ENCODE measurements around the gene CALML5.

CALML5 gene, protein sequence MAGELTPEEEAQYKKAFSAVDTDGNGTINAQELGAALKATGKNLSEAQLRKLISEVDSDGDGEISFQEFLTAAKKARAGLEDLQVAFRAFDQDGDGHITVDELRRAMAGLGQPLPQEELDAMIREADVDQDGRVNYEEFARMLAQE

DNA sequence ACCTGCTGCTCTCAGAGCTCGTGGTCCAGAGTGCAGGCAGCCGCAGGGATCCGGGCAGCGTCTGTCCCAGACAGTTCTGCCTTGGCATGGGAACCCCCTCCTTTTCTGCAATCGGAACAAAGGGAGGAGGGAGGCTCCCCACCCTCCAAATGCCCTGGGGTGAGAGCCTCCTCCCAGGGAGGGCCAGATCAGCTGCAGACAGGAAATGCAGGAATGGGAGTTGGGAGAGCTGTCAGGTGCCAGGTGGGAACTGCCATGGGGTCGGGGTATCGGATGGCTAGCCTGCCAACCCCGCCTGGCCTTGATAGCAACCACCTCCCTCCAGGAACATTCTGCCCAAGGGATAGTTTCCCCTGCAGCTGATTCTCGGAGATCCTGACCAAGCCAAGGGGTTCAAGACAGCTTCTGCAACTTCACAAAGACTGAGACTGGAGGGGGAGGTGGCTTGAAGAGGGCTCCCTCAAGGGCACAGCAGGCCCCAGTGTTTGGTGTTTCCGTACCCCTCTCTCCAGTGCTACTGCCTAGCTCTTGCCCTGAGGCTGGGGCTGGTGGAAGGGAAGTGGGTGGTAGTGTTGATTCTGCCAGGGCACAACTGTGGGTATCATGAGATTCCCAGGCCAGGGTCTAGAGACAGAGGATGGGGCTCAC lies at the start of gene CALML5:
Gene CALML5, minus strand, starts transcription at position 78 of the 648 bp plus-strand sequence. CDS start 132 bp downstream, outside the sequence.
- no peak for DNase-seq (ENCODE audit: low read depth)

DNA sequence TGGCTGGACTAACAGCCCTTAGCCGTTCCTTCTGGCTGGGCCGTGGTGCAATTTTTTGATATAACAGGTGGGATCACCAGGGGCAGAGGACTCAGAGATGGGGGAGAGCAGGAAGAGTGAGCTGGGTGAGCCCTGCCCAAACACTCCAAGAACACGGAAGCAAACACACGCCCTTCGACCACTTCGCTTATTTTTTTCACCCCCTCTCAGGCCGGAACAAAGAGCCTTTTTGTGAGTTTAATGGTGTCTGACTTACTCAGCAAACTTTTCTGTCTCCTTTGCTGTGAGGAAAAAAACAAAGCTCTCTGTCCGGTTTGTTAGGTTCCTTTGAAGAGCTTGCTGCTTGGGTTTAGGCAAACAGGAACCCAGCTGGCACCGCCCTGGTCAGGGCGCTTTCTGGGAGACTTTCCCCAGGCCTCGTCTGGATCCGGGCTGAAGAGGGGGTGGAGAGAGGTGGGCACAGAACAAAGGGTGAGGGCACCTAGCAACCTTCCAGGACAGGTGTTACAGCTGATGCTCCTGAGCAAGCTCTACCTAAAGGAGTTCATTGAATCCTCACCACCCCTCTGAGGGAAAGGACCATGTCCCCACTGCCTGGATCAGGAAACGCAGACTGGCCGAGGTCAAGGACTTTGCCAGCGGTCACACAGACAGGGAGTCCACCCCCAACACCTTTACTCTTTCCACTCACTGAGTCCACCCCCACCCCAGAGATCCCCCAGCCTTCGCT lies 48.7 kb upstream of the CALML5 start:
- no peak for DNase-seq (ENCODE audit: low read depth)

DNA sequence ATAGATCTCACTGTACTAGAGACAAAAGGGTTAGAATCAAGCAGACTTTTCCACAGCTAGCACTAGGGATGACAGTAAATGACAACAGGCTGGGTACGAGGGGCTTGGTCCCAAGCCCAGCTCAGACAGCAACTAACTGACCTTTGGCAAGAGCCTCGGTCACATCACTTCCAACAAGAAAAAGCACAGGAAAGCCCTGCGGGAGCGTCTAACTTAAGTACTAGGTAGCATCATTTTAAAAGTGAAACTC lies 48.2 kb upstream of the CALML5 start:
- no peak for DNase-seq (ENCODE audit: low read depth)

DNA sequence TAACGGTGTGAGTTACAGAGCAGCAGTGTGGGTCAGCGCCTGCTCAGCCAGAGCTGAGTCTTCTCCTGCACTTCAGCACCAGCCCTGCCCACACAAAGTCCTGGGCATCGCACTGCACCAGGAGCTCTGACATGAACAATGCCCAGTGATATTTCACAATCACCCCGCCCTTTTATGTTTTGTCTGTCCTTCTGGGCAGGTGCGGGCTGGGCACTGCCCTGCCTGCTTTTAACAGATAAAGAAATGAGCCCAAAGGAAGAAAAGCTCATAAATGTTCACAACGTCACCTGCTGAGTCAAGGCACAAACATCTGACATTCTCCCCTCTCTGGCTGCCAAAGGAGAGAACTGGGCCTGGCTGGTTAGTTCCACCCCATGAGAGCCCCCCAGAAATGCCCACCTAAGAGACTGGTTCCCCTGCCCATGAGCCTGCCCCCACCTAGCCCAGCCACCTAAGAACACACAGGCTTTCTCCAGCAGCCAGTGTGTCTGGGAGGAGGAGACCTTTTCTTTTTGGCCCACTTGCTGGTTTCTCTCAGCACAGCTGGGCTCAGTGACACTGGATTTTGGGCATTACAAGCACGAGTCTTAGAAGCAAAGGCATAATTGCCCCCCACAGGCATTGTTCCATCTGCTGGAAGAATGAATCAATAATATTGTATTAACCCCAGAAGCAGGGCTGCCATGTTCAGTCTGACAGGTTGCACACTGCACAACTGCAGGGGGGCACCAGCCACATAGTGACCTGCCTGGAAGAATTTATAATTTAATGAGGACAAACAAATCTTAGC lies 47.7 kb upstream of the CALML5 start:
- no peak for DNase-seq (ENCODE audit: low read depth)

DNA sequence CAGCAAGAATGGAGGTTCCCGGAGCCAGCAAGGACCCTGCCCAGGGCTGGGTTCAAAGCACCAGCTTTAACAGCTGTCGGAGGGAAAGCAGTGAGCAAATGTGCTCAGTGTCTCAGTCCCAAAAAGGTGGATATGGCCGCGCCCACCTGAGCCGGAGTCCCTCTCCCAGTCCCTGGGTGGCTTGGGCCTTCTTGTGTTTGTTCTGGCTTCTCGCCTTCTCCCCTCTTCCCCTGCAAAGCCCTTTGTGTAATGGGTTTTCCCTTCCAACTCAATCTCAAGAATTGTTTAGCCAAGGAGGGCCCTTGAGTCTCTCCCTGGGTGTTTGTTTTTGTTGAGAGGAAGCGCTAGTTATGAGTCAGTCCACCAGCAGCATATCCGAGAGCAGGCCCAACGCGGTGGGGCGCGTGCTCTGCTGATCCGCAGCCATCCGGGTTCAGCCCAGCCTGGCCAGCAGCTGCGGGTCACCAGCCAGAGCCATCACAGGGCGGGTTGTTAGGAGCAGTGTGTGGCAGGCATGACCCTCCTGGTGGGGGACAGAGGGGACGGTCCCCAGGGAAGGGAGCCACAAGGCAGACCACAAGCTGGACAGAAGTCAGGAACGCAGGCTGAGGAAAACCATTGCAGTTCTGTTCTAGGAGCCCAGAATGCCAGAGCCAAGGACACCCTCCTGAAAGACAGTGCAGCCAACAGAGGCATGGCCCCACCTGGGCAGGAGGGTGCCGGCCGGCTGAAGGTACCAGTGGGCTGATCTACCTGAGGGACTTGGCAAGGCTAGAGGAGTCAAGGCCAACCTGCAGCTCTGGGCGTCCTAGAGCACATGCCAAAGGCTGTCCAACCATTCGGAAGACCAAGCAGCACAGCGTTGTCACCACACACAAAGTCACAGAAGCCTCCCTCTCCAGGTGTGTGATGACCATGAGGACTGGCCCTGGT lies 46.7 kb upstream of the CALML5 start:
- no peak for DNase-seq (ENCODE audit: low read depth)

DNA sequence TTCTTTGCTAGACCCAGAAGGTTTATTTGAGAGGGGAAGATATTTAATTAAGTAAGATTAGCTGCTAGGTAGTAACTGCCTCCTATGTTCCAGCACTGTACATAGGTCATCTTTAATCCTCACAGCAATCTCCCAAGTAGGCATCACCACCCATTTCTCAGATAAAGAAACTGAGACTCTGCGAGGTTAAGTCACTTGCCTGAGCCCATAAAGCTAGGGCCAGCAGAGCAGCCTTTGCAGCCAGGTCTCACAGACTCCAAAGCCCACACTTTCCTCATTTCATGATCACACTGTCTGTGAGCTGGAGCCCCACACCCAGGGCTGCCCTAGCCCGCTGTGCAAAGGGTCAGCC lies 46.0 kb upstream of the CALML5 start:
- DNase-seq (ENCODE audit: low read depth), result no peak

DNA sequence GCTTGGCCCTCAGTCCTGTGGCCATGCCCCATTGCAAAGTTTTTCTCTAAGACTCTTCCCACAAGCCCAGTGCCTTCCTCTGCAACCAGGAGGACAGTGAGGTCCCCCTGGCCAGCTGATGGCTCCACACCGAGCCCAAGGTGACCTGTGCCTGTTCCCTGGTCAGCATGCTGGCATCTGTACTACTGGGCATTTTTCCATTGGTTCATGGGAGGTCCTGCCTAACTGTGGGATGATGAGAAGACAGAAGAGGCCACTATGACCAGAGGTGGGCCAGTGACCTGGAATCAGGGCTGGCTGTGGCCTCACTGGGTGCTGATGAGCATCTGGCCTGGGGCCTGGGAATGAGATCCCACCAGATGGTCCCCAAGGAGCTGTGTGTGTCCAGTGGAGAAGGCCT lies 45.6 kb upstream of the CALML5 start:
- no peak for DNase-seq (ENCODE audit: low read depth)

DNA sequence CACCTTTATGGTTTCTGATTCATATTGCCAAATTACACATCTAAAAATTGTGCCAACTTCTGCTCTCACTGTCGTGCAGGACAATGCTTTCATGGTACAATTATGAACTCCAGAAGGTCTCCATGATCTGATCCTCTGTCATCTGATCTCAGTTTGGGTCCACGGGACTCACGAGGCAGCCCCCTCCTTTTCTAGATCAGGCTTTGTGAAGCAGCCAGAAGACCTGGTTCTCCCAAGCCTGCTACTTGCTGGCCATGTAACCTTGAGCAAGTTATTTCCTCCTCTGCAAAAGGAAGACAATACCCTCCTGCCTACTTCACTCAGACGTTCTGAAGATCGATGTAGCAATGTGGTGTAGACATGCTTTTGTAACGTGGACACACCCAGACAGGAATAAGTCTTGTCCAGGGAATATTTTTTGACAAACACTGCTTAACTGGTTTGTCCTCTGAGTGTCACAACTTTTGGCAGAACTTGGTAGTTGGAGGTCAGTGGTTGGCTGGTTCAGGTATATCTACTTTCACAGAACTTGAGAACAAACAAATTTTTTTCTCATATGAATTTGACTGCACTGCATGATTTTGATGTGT lies 44.9 kb upstream of the CALML5 start:
- DNase-seq (ENCODE audit: low read depth), result no peak

DNA sequence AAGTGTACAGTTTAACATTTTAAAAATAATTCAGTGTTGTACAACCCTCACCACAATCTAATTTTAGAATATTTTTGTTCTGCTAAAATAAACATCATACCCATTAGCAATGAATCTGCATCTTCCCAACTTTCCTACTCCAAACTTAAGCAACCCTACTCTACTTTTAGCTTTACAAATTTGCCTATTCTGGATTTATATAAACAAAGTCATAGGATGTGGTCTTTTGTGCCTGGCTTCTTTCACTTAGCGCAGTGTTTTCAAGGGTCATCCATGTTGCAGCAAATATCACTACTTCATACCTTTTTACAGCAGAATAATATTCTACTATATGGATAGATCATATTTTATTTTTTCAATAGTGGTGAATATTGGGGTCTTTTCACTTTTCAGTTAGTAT lies 44.3 kb upstream of the CALML5 start:
- no peak for DNase-seq (ENCODE audit: low read depth)

DNA sequence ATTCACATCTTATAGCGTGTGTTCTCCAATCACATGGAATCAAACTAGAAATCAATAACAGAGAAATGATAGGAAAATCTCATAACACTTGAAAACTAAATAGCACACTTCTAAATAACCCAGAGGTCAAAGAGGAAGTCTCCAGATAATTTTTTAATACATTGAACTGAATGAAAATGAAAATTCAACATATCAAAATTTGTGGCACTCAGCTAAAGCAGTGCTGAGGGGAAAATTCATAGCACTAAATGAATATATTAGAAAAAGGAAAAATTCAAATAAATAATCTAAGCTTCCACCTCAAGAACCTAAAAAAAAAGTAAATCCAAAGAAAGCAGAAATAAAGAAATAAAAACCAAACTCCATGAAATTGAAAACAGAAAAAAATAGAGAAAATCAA lies 42.7 kb upstream of the CALML5 start:
- no peak for DNase-seq (ENCODE audit: low read depth)

DNA sequence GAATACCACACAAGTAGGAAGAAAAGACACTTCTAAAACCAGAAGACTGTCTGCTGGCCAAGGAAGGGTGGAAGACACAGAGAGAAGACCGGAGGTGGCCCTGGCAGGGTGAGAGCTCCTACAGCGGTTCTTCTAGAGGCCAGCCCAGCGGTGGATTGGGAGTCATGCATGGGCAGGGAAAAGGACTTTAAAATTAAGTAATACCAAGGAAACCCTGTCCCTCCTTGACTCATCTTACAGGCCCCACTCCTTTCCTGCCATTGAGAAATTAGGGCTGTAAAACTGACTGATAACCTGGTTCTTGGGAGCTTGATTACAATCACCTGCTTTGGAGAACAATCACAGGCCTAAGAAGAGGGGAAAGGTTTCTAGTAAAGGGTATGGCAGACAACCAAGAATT lies 41.5 kb upstream of the CALML5 start:
- DNase-seq (ENCODE audit: low read depth), result no peak

DNA sequence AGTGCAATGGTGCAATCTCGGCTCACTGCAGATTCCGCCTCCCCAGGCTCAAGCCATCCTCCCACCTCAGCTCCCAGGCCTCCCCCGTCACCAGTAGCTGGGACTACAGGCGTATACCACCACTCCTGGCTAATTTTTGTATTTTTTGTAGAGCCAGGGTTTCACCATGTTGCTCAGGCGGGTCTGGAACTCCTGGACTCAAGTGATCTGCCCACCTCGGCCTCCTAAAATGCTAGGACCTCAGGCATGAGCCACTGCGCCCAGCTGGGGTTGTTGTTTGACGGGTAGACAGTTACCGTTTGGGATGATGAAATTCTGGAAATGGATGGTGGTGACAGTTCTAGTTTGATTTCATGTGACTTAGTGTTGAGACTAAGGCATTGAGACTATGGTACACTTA lies 40.7 kb upstream of the CALML5 start:
- no peak for DNase-seq (ENCODE audit: low read depth)

DNA sequence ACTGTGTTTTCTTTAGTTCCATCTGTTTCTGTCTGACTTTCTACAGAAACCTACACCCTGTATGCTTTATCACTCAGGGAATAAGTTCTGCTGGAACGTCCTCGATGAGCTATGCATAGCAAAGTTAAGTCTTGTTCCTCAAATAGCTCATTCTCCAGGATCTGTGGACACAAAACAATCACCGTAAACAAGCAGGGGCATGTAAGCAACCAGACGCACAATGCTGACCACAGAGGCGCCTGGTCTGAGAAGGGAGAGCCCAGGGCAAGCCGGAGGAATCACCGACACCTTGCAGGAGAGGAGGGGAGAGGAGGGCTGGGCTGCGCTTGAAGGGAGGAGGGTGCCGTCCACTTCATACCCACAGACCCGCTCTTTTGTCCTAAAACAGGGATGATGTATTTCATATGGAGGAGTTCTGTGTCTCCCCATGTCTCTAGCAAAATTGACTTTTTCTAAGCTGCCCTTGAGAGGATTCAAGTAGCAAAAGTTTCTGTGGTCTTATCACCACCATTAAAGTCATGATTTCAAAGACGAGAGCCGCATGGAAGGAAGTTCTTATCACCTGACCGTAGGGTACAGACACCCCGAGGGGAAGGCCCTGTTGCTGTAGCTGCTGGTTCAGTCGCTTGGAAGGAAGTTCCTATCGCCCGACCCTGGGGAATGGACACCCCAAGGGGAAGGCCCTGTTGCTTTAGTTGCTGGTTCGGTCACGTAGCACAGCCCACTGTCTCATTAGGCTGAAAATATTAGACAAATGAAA lies 39.7 kb upstream of the CALML5 start:
- no peak for DNase-seq (ENCODE audit: low read depth)

DNA sequence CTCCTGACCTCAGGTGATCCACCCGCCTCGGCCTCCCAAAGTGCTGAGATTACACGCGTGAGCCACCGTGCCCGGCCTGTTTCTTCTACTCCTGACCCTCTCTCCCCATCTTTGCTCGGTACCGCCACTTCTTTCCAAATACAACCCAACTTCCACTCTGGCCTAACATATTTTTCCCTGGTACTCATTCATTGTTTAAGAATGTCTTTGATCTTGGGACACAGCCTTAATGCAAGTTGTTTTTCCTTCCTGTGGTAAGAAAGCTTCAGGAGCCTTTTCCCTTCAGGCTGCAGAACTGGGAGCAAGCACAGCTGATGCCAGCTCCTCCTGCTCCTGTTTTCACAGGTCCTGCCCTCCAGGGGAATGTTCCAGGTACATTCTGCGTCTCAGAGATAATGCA lies 39.1 kb upstream of the CALML5 start:
- peak; percentile 40 for DNase-seq (ENCODE audit: low read depth)

DNA sequence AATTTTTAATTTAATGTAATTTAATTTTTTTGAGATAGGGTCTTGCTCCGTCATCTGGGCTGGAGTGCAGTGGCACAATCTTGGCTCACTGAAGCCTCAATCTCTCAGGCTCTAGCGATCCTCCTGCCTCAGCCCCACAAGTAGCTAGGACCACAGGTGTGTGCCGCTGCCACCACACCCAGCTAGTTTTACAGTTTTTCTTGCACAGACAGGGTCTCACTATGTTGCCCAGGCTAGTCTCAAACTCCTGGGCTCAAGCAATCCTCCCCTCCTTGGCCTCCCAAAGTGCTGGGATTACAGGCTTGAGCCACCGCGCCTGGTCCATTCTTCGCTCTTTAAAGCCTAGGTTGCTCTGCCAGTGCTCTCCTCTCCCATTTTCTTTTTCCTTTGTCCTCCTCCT lies 38.3 kb upstream of the CALML5 start:
- no peak for DNase-seq (ENCODE audit: low read depth)

DNA sequence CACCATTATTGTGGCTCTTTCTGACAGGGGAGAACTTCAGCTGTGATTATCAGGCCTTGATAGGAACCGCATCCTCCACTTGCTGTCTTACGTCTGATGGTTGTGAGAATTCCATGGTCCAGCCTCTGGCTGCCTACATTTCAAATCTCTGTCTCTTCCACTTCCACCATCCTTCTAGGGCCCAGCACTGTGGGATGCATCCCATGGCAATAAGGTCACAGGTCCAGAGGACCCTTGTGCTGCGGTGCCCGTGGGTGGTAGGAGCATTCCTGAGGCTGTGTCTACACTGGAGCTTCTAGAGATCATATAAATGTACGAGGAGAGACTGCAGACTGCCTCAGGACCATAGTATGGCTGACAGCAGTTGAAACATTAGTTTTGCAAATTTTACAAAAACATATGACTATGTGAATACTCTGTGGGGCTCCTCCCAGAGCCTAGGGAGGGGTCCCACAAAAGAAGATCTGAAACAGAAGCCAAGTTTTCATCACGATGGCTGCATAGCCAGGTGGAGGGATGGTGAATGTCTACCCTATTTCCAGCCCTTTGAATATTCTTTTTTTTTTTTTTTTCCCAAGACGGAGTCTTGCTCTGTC lies 37.2 kb upstream of the CALML5 start:
- no peak for DNase-seq (ENCODE audit: low read depth)

DNA sequence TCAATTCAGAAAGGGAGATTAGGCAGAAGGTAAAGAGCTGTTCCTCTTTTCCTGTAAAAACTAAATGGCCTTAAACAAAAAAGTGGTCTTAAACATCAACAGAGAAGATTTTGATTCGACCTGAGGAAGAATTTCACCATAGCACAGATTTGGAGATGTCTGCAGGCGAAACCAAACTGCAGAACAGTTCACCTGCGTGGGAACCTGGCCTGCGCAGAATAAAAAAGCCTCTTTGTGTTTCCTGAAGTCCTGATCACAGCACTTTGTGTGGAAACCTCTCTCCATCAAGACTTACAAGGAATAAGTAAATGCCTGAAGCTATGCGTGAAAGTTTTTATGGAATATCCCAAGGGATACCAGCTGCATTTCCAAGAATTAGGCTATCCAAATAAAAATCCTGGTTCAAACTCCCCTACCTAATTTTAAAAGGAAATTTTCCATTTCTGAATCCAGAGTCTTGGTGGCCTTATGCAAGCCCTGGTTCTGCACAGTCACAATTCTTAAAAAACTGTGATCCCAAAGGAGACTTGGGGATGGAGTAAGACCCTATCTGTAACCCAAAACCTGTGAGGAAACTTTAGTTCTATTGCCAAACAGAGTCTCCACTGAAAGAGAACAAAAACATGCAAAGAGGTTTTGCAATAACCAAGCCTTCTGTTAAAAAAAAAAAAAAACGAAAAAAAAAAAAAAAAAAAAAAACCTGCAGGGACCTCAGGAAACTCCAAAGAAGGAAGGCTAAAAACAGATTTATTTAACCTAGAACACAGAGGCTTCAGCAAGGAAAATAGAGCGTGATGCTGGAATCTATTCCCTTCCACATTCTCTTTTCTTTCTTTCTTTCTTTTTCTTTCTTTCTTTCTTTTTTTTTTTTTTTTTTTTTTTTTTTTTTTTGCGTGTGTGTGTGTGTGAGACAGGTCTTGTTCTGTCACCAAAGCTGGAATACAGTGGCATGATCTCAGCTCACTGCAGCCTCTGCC lies 35.8 kb upstream of the CALML5 start:
- peak; percentile 66 for DNase-seq (ENCODE audit: low read depth)

DNA sequence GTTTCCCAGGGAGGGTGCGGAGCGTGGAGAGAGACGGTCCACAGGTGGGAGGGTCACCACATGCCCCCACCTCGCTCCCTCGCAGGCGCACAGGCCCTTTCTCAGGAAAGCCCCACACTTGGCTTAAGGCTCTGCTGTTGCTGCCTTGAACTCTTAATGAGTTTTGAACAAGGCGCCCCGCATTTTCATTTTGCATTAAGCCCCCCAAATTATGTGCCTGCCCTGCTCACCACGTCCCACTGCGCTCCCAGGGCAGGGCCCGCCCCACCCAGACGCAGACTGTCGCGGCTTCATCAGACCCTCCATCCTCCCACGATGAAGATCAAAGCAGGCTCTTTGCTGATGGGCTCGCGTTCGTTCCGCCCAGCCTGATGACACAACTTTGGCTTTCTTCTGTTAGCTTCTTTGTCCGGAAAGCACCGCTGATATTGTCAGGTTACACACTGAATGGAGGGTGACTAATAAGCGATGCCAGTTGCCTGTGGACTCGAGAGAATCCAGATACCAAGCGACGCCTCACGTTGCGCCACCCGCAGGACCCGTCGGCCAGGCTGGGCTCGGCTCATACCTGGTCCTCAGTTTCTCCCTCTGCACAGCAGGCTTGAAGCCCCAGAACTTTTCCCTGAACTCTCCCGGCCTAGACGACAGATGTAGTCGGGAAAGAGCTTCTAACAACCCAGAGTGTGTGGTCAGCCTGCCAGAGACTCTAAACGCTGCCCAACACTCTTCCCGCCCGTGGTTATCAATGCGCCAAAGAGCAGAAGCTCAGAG lies 34.9 kb upstream of the CALML5 start:
- DNase-seq (ENCODE audit: low read depth), result no peak
